Measurements from ENCODE around the gene GGNBP2.

- TF ChIP-seq CTCF (IDR thresholded peaks at IDR 0.05 in 4 of 5, conservative IDR thresholded peaks at IDR 0.05 in 1 of 5) (no peak), POLR2A (IDR thresholded peaks at IDR 0.05) (no peak)
Measured at GRCh38 chr17:36529121-36529520, 15.6 kb upstream of the GGNBP2 start.

All from gastrocnemius medialis (tissue), 4 donors.